DMS153 treated with DMSO at 0.1 percent for 48 hours (cell line): ENCODE measurements around the gene CD226.
"Not testable (repeated sequence)": the region's sequence is repeated elsewhere in the genome, so short reads cannot be mapped to it uniquely, and the experiment has no call there.

ENCODE experiments used
- DNase-seq: peaks from one replicate; lab custom pipeline; 2025; ENCODE audit not compliant: unreplicated experiment; lab: John Stamatoyannopoulos, UW

The CD226 gene

DNA sequence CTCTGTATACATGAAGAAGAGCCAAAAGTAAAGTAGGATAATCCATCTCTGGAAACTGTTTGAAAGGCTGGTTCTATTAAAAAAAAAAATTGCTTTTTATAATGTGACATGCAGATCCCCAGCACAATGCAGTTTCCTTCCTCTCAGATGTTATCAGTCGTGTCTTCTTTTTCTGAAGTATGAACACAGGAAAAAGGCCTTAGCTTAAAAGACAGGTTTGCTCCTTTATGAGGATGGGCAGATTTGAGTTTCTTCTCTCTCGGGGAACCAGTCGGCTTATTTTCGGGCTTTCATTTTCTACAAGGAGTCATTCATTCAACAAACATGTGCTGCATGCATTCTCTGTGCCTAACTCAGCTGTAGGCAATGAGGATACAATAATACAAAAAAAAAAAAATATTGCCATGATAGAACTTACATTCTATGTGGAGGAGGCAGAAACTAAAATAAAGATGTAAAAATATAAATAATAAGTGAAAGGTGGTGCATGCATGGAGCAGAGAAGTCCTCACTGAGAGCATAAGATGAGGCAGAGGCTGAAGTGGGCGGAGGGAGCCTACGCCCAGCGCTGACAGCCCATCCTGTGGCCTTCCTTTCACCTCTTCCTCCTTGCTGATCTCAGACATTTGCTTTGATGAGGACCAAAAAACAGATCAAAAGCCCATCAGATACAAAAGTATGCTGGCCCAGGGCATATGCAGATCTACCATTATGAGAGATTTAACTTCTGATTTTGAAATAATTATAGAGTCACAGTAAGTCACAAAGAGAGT lies at the start of gene CD226:
Gene CD226 (minus strand): TSS at position 513 of the 773 bp plus-strand sequence. CDS start 467 bp downstream, at position 46.
- DNase-seq = no peak

DNA sequence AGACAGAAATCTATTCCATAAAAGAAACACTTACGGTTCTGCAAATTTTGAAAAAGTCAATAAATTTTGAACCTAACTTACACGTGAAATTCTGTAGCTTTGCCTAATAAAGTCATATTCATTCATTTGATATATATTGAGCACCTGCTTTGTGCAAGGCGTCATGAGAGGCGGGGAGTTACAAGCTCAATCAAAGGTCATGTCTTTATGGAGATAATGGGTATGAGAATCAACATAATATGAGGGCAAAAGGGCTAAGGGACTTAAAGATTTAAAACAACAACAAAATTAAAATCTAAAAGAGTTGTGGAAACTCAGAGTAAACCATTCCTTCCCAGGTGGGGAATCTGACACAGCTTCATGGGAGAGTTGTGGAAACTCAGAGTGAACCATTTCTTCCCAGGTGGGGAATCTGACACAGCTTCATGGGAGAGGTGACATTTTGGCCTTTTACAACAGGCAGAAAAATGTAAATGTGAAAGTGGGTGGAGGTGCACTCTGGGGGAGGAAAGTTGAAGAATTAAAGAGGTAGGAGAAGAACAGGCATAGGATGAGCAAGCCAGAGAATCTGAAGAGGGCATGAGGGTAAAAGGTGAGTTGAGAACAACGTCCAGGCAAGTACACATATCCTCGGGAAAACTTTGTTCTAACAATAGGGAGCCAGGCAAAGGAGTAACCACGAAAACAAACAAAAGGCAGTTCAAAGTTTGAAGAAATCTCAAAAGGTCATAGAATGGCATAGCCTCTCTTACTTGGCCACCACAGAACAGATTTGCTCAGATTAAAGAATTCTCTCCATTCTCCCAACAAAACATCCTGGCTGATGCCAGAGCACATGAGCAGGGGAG lies 49.5 kb upstream of the CD226 start:
- DNase-seq = no peak

DNA sequence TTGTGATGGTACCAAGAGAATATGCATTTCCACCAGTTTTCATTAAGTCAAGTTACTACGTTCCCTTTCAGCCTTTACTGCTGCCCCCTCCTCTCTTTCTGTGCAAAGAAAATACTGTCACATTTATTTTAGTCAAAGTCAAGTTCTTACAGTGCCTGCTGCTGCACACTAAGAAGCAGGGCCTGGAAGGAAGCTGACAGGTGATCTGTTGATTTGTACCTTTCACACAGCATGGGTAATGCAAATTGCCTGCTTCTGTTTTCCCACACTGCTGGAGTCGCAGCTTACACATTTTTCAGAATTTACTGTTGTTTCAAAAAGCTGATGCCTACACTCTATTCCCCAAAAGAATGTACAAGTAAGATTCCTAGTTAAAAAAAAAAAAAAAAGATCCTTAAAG lies 48.7 kb upstream of the CD226 start:
- no peak for DNase-seq

GRCh38 chr18:69995774-69996173 lies 48.1 kb upstream of the CD226 start:
- no peak for DNase-seq

DNA sequence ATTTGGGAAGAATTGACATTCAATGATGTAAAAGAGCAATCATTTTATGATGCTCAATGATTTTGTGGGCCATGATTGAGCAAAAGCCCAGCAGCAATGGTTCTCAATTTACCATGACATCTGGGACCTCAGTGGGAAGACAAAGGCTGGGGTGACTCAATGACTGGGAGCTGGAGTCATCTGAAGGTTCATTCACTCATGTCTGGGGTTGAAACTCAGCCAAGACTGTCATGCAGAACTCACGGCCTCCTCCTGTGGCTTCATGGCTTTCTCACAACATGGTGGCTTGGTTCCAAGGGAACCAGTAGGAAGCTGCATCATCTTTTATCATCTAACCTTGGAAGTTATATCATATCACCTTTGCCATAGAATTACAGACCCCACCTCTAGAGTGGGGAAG lies 45.1 kb upstream of the CD226 start:
- no peak for DNase-seq

DNA sequence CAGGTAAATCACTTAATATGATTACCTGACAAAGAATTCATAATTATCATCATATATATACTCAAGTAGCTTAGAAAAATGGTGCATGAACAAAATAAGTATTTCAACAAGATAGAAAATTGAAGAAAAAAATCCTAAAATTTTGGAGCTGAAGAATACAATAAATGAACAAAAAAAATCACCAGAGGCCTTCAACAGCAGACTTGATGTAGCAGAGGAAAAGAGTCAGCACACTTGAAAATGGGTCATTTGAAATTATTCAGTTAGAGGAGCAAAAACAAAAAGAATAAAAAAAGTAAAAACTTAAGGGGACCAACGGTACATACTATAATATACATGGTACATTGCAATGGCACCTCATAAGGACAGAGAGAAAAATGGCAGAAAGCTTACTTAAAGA lies 40.2 kb upstream of the CD226 start:
- DNase-seq = no peak

- DNase-seq = no peak
These were observed 37.6 kb upstream of the CD226 start for GRCh38 chr18:69985239-69985638.

DNA sequence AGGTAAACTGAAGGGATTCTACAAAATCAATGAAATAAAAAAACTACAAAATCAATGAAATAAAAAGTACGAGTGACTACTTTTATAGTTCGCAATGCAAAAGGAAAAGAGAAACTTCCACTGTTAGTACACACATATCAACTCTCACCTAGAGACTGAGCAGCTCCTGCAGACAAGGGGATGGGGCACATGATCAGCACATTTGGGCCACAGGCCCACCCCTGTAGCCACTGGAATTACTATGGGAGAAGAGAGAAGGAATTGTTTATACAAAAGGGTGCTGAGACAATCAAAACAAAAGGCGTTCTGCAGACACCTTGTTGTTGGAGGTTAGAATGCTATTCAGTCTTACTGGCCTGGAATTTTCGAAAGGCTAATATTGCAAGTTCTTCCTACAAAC lies 34.7 kb upstream of the CD226 start:
- DNase-seq = no peak

- no peak for DNase-seq
These were observed 34.3 kb upstream of the CD226 start for GRCh38 chr18:69981948-69982347.

DNA sequence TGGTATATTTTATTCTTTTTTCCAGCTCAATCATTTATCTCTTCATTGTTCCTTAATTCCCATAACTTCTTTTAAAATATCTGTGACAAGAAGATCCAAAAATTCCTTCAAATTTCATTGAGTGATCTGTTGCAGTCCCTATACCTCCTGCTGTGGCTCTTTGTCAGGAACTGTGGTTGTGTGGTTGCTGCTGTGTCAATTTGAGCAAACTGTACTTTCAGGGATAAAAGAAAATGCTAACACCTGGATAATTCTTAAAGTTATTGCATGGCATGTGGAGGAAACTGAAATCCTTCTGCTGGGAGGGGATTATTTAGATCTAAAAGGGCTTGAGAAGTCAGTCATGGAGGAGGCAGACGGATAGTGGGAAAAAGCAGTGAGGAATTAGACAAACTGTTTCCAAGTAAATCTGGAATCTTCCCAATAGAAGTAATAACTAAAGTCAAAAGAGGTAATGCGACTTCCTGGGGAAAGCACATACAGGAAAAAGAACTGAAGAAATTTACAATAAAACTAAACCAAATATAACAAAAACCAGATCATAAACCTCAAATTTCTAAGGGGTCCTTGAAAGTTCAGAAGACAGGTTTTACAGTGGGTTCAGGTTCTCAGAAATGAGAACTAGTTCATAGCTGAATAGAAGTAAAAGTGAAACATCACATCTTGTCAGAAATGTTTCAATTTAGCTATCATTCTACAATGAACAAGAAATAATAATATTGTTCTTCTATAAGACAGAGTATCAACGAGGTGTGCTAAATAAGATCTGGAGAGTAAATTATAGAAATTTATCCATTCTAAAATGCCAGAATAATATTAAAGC lies 33.5 kb upstream of the CD226 start:
- no peak for DNase-seq

DNA sequence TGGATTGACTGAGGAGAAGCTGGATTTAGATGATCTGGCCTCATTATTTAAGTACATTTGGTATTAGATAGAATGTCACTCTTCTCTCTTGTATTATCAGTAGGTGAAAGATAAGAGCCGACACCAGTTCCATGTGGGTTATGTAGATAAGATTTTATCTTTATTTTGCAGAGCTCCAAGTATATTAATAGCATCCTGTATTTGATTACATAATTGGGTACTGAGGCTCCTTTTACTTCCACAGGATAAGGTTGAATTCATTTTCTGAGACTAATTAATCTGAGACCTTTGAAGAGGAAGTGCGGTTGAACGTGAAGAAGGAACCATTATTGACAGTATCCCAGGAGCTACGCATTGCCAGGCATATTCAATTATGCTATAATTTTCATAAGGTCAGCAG lies 32.8 kb upstream of the CD226 start:
- DNase-seq = no peak

DNA sequence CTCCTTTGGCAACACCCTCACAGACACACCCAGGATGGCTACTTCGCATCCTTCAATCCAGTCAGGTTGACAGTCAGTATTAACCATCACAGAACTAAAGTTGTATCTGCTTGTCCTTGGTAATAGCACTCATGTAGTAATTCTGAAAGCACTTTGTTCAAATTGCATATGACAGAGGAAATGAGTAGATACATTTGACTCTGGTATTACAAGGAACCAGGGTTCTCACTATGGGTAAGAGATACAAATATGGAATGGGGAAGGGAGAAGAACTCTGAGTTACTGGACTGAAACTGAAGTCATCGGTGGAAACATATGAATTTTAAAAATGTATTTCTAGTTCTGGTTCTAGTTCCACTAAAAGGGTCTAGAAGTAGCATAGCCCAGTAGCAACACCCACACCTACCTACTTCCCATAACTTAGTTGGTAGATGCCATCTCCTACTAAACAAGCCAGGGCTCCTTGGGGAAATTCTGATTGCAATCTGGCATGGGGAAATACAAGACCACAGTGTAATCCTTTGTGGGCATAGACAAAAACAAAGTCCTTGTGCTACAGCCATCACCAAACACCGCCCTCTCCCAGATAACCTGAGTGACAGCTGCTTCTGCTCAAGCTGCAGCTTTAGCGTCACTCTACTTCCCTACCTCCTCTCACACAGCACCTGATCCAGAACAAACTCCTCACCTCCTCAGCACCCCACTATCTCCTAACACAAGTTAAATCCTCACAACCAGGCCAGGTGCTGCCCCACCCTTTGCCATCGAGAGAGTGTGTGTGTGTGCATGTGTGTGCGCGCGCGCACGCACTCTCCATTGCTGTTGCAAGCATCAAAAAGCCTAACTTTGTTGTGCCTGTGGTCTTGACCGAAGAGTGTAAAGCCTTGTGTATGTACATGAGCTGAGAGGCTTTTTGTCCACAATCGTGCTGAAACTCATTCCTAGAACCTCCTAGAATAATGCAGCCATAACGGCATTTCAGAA lies 31.4 kb upstream of the CD226 start:
- no peak for DNase-seq

DNA sequence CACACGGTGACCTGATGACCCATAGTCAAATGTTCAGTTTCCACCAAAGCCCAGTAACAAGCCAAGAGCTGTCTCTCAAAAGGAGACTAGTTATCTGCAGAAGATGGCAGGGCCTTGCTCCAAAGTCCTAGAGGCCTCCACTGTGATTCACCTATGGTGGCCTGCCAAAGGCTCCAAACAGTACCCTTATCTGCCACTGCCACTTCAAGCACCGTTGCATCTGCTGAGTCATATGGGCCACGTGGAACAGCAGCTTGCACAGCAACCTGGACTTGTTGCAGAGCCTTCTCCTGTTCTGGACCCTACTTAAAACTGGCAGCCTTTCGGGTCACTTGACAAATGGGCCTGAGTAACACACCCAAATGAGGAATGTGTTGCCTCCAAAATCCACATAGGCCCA lies 27.6 kb upstream of the CD226 start:
- DNase-seq = not testable (repeated sequence)

DNA sequence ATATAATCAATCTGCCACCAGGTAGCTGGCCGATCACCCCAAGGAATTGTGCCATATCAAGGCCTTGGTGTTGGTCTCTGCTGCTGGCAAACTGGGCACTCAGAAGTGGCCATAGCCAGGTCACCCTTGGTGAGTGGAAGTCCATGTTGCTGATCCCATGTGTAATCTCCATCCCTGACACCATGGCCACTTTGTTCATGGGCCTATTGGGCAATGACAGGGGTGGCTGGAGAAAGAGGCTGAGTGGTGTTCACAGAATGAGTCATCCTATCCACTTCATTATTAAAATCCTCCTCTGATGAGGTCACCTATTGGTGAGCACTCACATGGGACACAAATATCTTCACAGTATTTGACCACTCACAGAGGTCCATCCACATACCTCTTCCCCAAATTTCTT lies 26.7 kb upstream of the CD226 start:
- no peak for DNase-seq

DNA sequence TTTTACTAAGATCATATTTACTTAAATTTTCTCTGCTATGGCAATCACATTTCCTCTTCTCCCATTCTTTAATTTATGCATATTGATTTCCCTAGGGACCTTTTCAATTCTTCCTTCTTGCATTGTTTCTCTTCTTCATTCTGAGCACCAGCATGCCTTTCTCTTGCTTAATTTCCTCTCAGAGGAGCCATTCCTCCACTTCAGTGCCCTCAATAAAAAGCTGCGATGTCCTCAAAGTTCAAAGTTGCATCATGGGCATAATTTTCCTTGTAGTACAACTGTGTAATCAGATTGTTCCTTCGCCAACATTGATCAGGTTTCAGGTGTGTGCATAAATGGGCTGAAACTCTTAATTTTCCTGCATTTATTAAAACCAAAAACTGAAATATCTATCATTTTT lies 21.8 kb upstream of the CD226 start:
- DNase-seq = no peak

DNA sequence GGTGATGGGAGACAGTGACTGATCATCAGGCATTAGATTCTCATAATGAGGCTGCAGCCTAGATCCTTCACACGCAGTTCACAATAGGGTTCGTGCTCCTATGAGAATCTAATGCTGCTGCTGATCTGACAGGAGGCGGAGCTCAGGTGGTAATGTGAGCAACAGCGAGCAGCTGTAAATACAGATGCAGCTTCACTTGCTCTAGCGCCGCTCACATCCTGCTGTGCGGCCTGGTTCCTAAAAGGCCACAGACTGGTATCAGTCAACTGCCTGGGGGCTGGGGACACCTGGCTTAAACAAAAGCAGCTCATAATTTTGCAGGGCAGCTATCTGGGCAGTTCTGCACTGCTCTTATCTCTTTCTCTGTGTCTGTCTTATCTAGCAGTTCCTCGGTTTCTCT lies 20.4 kb upstream of the CD226 start:
- DNase-seq = no peak

DNA sequence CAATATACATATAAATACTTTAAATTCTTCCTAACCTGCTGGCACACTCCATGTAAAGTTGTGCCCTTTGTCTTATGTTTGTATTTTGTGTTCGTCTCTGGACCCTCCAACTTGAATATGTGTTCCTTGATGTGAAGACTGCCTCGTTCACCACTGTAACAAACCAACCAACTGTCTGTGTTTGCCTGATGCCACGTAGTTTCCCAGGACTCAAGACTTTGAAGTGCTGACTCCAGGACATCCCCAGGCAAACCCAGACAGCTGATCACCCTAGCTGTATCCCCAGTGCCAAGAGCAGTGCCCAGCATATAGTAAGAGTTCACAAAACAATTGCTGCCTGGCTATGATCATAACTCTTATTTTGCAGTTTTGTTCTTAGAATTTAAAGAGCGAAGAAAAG lies 15.5 kb upstream of the CD226 start:
- DNase-seq = no peak

- no peak for DNase-seq
These were observed 14.0 kb upstream of the CD226 start for GRCh38 chr18:69961718-69962117.

DNA sequence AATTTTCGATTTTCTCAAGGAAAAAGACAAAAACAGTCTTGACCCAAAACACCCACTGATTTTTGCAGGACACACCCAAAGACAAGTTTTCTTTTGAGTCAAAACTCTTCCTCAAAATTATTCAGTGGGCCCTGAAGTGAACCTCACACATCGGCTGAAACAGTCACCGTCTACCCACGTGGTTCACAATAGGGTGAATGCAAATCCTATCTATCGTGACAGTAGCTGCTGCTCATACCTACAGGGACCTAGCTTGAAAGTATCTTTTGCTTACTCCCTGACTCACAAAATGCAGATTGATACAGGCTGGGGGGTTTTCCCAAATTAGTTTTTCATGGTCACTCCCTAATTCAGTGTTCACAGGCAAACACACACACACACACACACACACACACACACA lies 10.7 kb upstream of the CD226 start:
- DNase-seq = no peak

- DNase-seq = no peak
These were observed 10.1 kb upstream of the CD226 start for GRCh38 chr18:69957747-69958146.
